Peyer's patch (tissue), 4 donors: ENCODE results near the gene EMC1.
A peak's percentile ranks its signal among the peaks of the same experiment; 100 is the strongest.

Experiments
- POLR2A ChIP-seq, 2 donors: fragments of 450-650 bp; IDR thresholded peaks; one replicate each; pipeline ENCODE4 v1.5.1; 2017; ENCODE audit warnings: antibody characterized with exemption in 2 of 2, mild to moderate bottlenecking in 2 of 2, moderate library complexity in 2 of 2
- TF ChIP-seq, protein P1 (sequence below), 6 experiments: fragments of 450-650 bp in 4 of 6; fragments of 200-600 bp in 2 of 6; sonication (generic) in 1 of 6; IDR thresholded peaks; one replicate each; pipeline ENCODE4 v1.5.1; 2017 to 2019; ENCODE audit warnings: antibody characterized with exemption in 6 of 6, mild to moderate bottlenecking in 3 of 6, moderate library complexity in 1 of 6

DNA sequence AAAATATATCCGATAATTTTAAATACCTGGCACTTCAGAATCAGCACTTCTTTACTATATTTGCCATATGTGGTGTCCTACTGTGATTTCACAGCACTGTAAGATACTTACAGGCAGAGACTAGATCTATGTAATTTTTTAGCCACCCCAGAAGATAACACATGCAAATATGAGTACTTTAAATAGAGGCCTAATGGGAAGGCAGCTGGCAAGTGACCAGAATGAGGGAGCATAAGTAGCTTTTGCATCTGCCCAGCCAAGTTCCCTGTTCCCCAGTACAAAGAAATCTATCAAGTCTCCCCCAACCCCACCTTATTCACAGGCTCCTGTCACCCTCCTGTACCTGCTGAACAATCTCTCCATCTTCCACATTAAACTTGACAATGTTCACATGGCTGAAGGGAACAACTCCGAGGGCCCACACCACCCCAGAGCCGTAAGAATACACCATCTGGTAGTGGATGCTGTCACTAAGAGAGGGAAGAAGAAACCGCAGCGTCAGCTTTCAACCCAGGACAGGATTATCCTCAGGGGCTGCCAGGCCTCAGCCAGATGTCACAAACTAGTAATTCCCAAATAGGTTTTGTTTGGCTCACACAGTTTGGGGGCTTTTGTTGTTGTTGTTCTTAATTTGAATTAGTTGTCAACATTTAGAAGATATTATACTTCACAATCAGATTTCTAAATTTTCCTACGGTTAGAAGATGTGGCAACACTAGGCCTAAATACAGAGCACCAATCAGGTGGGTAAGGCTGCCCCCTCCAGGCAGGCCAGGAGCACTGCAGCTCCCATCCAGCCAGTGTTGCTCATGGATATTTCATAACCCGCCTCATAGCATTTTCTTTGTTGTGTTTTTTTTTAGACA is 10.4 kb downstream of the EMC1 start:
- TF ChIP-seq, protein P1, sequence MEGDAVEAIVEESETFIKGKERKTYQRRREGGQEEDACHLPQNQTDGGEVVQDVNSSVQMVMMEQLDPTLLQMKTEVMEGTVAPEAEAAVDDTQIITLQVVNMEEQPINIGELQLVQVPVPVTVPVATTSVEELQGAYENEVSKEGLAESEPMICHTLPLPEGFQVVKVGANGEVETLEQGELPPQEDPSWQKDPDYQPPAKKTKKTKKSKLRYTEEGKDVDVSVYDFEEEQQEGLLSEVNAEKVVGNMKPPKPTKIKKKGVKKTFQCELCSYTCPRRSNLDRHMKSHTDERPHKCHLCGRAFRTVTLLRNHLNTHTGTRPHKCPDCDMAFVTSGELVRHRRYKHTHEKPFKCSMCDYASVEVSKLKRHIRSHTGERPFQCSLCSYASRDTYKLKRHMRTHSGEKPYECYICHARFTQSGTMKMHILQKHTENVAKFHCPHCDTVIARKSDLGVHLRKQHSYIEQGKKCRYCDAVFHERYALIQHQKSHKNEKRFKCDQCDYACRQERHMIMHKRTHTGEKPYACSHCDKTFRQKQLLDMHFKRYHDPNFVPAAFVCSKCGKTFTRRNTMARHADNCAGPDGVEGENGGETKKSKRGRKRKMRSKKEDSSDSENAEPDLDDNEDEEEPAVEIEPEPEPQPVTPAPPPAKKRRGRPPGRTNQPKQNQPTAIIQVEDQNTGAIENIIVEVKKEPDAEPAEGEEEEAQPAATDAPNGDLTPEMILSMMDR (IDR thresholded peaks at IDR 0.05) = peak; percentile 66 to 95 (median 92)
- no peak for TF ChIP-seq POLR2A (IDR thresholded peaks at IDR 0.05)
